Measurements from ENCODE around the gene KCNQ5. TPM values are rescaled to one million over a fixed set of nuclear protein-coding genes. Genes with fewer than 3 reads are reported as not detected.

The KCNQ5 gene
- total RNA-seq, 1 donor from 2014 or later = 10.1 TPM

DNA sequence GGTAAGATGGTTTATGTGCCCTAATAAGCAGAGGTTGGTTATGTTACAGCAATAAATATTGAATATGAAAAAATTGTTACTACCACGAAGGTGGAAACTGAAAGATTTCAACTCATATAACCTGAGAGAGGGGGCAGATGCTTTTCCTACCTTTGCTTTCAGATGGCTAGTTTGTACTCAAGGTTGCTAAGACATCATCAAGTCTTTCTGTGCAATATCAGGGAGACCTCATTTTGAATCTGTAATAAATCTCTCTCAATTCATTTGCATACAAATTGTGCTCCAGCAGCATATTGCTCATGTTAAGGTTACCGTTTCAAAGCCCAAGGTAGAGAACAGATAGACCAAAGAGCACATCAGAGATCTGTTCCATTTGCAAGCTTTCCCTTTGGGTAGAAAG, 383.0 kb downstream of the KCNQ5 start:
- no peaks in the 10 kb centered on the region for H3K4me1 Mint-ChIP-seq
- ATAC-seq (ENCODE audit: low read depth) = no peak
- peaks cover 5% of the 10 kb centered on the region for H3K9me3 Mint-ChIP-seq
- intact Hi-C loops (cut with micrococcal nuclease) = no loop called here
- TF ChIP-seq, protein P1, sequence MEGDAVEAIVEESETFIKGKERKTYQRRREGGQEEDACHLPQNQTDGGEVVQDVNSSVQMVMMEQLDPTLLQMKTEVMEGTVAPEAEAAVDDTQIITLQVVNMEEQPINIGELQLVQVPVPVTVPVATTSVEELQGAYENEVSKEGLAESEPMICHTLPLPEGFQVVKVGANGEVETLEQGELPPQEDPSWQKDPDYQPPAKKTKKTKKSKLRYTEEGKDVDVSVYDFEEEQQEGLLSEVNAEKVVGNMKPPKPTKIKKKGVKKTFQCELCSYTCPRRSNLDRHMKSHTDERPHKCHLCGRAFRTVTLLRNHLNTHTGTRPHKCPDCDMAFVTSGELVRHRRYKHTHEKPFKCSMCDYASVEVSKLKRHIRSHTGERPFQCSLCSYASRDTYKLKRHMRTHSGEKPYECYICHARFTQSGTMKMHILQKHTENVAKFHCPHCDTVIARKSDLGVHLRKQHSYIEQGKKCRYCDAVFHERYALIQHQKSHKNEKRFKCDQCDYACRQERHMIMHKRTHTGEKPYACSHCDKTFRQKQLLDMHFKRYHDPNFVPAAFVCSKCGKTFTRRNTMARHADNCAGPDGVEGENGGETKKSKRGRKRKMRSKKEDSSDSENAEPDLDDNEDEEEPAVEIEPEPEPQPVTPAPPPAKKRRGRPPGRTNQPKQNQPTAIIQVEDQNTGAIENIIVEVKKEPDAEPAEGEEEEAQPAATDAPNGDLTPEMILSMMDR (IDR thresholded peaks at IDR 0.05) = no peak
- no peaks in the 10 kb centered on the region for H3K27me3 Mint-ChIP-seq
- no peak overlapping the region for H3K27ac Mint-ChIP-seq
- H3K36me3 Mint-ChIP-seq (ENCODE audit: low read depth) = peaks cover 23% of the 10 kb centered on the region
- DNase-seq = no peak
- ChIA-PET POLR2A (no interaction called here), CTCF (no interaction called here)
- H3K4me3 Mint-ChIP-seq = no peak overlapping the region

DNA sequence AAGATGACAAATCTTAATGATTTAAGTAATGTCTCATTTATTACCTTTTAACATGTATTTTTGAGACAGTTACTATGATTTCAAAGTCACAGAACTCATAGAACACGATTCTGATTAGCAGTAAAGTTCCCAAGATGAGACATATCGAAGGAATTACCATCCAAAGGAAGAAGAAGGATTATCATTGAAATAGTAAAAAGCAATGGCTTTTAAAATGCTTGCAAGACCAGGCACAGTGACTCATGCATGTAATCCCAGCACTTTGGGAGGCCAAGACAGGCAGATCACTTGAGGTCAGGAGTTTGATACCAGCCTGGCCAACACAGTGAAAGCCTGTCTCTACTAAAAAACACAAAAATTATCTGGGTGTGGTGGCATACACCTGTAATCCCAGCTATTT, 384.3 kb downstream of the KCNQ5 start:
- Mint-ChIP-seq H3K36me3 (ENCODE audit: low read depth) (peaks cover 23% of the 10 kb centered on the region), H3K4me3 (no peak overlapping the region), H3K4me1 (no peaks in the 10 kb centered on the region), H3K27me3 (no peaks in the 10 kb centered on the region), H3K9me3 (peaks cover 5% of the 10 kb centered on the region), H3K27ac (no peak overlapping the region)
- DNase-seq (no peak), ATAC-seq (ENCODE audit: low read depth) (no peak)
- TF ChIP-seq, protein P1 (IDR thresholded peaks at IDR 0.05) = no peak
- ChIA-PET CTCF (no interaction called here), POLR2A (no interaction called here)
- intact Hi-C loops (cut with micrococcal nuclease) = no loop called here

DNA sequence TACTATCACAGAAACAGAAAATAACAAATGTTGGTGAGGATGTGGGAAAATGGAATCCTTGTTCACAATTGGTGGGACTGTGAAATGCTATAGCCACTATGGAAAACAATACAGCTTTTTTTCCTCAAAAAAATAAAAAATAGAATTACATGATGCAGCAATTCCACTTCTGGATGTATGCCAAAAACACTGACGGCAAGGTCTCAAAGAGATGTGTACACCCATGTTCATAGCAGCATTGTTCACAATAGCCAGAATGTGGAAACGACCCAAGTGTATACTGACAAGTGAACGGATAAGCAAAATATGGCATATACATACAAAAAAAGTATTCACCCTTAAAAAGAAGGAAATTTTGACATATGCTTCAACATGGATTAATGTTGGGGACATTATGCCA, 390.1 kb downstream of the KCNQ5 start:
- H3K27ac Mint-ChIP-seq = no peak overlapping the region
- H3K4me1 Mint-ChIP-seq = no peaks in the 10 kb centered on the region
- no peak overlapping the region for H3K4me3 Mint-ChIP-seq
- peaks cover 15% of the 10 kb centered on the region for H3K36me3 Mint-ChIP-seq (ENCODE audit: low read depth)
- TF ChIP-seq, protein P1 (IDR thresholded peaks at IDR 0.05) = no peak
- H3K9me3 Mint-ChIP-seq = peaks cover 5% of the 10 kb centered on the region
- DNase-seq (no peak), ATAC-seq (ENCODE audit: low read depth) (no peak)
- CTCF ChIA-PET = interaction anchor here (1.4 kb wide), 1 partner anchor 395 kb away, joined by 4 read pairs; no protein-coding TSS in a partner anchor
- no peaks in the 10 kb centered on the region for H3K27me3 Mint-ChIP-seq
- intact Hi-C loops (cut with micrococcal nuclease) = no loop called here
- POLR2A ChIA-PET = no interaction called here

DNA sequence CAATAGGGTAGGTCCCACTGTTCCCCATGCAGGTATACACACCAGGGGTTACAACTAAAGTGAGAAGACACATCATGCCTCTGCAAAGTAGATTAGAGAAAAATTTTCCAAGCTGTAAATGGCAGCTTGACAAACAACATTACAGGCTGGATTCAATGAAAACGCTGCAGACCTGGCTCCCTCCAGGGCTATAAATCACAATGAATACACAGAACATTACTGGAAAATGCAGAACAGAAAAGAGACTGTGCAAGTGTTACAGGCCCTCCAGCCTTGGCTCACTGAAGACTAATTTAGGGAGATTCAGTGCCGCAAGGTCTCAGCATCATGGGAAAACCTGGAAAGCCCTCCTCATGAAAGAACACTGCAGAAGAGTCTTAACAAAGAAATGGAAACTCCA, 395.6 kb downstream of the KCNQ5 start:
- ChIA-PET CTCF (no interaction called here), POLR2A (no interaction called here)
- H3K4me3 Mint-ChIP-seq = no peak overlapping the region
- DNase-seq = no peak
- no peaks in the 10 kb centered on the region for H3K27me3 Mint-ChIP-seq
- H3K36me3 Mint-ChIP-seq (ENCODE audit: low read depth) = no peaks in the 10 kb centered on the region
- no peak for ATAC-seq (ENCODE audit: low read depth)
- TF ChIP-seq, protein P1 (IDR thresholded peaks at IDR 0.05) = no peak
- no peak overlapping the region for H3K27ac Mint-ChIP-seq
- H3K4me1 Mint-ChIP-seq = no peaks in the 10 kb centered on the region
- intact Hi-C loops (cut with micrococcal nuclease) = no loop called here
- H3K9me3 Mint-ChIP-seq = no peaks in the 10 kb centered on the region

DNA sequence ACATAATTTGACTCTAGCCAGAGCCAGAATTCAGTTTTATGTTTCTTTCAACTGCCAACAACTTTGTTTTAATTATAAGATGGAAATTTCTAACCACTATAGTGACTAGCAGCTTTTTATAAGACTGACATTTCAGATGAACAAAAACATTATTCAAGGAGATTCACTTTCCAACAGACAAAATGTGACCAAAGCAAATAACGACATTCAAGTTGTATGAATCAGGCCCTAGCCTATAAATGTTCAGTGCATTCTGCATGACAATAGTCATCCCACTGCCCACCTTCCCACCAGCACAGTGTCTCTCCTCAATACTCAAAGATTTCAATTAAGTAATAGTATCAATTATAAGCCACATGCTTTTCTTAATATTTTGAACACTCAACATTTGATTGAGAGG, 402.7 kb downstream of the KCNQ5 start:
- intact Hi-C loops (cut with micrococcal nuclease) = no loop called here
- no peak overlapping the region for H3K27ac Mint-ChIP-seq
- no peak for DNase-seq
- ChIA-PET CTCF (no interaction called here), POLR2A (no interaction called here)
- H3K36me3 Mint-ChIP-seq (ENCODE audit: low read depth) = no peaks in the 10 kb centered on the region
- H3K27me3 Mint-ChIP-seq = no peaks in the 10 kb centered on the region
- no peak overlapping the region for H3K4me3 Mint-ChIP-seq
- no peaks in the 10 kb centered on the region for H3K4me1 Mint-ChIP-seq
- H3K9me3 Mint-ChIP-seq = no peaks in the 10 kb centered on the region
- TF ChIP-seq, protein P1 (IDR thresholded peaks at IDR 0.05) = no peak
- ATAC-seq (ENCODE audit: low read depth) = no peak

Data from activated B cell treated with CpG ODN at 0.5 μM for 24 hours (primary cell).